Neural cell (in vitro differentiated cells): ENCODE results near the gene MAST4. TPM values are rescaled to one million over a fixed set of nuclear protein-coding genes. Genes with fewer than 3 reads are reported as not detected.

Experiments
- H2AFZ ChIP-seq: fragments of 200-600, 300-800 bp; sonication (generic), shearing (Covaris generic); 2 replicates; pipeline ENCODE4 v1.6.0; 2014; ENCODE audit warnings: low read depth, mild to moderate bottlenecking, antibody characterized with exemption, low read length, moderate library complexity
- H3F3A ChIP-seq: fragments of 200-600 bp; shearing (Covaris generic); 2 replicates; pipeline ENCODE4 v1.6.1; 2016; ENCODE audit warnings: mild to moderate bottlenecking, moderate library complexity, mixed read lengths, antibody characterized with exemption, low read length; ENCODE audit not compliant: insufficient read depth, poor library complexity, severe bottlenecking
- H3K27ac ChIP-seq: fragments of 200-600, 300-800 bp; sonication (generic), shearing (Covaris generic); 2 replicates; pipeline ENCODE4 v1.5.1; 2014; ENCODE audit warnings: mild to moderate bottlenecking, low read length, moderate library complexity
- H3K27me3 ChIP-seq: fragments of 300-800, 200-600 bp; sonication (generic), shearing (Covaris generic); 2 replicates; pipeline ENCODE4 v1.6.0; 2014; ENCODE audit warnings: mild to moderate bottlenecking, low read depth, low read length, moderate library complexity; ENCODE audit not compliant: insufficient read depth
- H3K36me3 ChIP-seq: fragments of 300-800, 200-600 bp; sonication (generic), shearing (Covaris generic); 2 replicates; pipeline ENCODE4 v1.5.1; 2014; ENCODE audit warnings: mild to moderate bottlenecking, antibody characterized with exemption, low read length, moderate library complexity; ENCODE audit not compliant: insufficient read depth
- H3K4me2 ChIP-seq: fragments of 300-800, 200-600 bp; sonication (generic), shearing (Covaris generic); 2 replicates; pipeline ENCODE4 v1.6.0; 2014; ENCODE audit warnings: mild to moderate bottlenecking, low read length
- H3K4me3 ChIP-seq: fragments of 300-800, 200-600 bp; sonication (generic), shearing (Covaris generic); 2 replicates; pipeline ENCODE4 v1.5.1; 2014; ENCODE audit warnings: mild to moderate bottlenecking, low read length, moderate library complexity
- H3K79me2 ChIP-seq: fragments of 200-600 bp; shearing (Covaris generic); replicated peaks from 2 replicates; pipeline ENCODE4 v1.6.0; 2014; ENCODE audit warnings: mild to moderate bottlenecking, low read length, moderate library complexity; ENCODE audit not compliant: insufficient read depth
- H3K9ac ChIP-seq: fragments of 300-800, 200-600 bp; sonication (generic), shearing (Covaris generic); 2 replicates; pipeline ENCODE4 v1.6.1; 2016; ENCODE audit warnings: mild to moderate bottlenecking, low read length, mixed read lengths
- H3K9me2 ChIP-seq: fragments of 200-600 bp; shearing (Covaris generic); 2 replicates; pipeline ENCODE4 v1.6.1; 2016; ENCODE audit warnings: mild to moderate bottlenecking, low read length, mixed read lengths; ENCODE audit not compliant: insufficient read depth
- H3K9me3 ChIP-seq: fragments of 200-600, 300-800 bp; sonication (generic), shearing (Covaris generic); 2 replicates; pipeline ENCODE4 v1.6.1; 2016; ENCODE audit warnings: mild to moderate bottlenecking, mixed run types, low read length, moderate library complexity, mixed read lengths
- H4K20me1 ChIP-seq: fragments of 200-600 bp; shearing (Covaris generic); 2 replicates; pipeline ENCODE4 v1.6.1; 2016; ENCODE audit warnings: mild to moderate bottlenecking, mixed run types; ENCODE audit not compliant: insufficient read depth
- CTCF ChIP-seq: fragments of 450-650 bp; IDR thresholded peaks from 2 replicates; pipeline ENCODE4 v1.5.1; 2014; ENCODE audit warnings: antibody characterized with exemption, mild to moderate bottlenecking, moderate library complexity; ENCODE audit not compliant: poor library complexity, severe bottlenecking
- EP300 ChIP-seq: fragments of 450-650 bp; conservative IDR thresholded peaks from 2 replicates; pipeline ENCODE4 v1.6.1; 2014; ENCODE audit warnings: antibody characterized with exemption, mild to moderate bottlenecking, moderate library complexity; ENCODE audit not compliant: poor library complexity, severe bottlenecking
- EZH2 ChIP-seq: fragments of 200-600, 300-800 bp; shearing (Covaris generic), sonication (generic); IDR thresholded peaks from 2 replicates; pipeline ENCODE4 v1.6.1; 2014; ENCODE audit warnings: antibody characterized with exemption, low read length, borderline replicate concordance, mild to moderate bottlenecking; ENCODE audit not compliant: insufficient read depth, poor library complexity, severe bottlenecking
- MXI1 ChIP-seq: fragments of 450-650 bp; conservative IDR thresholded peaks from 2 replicates; pipeline ENCODE4 v1.6.1; 2014; ENCODE audit warnings: antibody characterized with exemption, mild to moderate bottlenecking; ENCODE audit not compliant: poor library complexity, severe bottlenecking
- POLR2AphosphoS5 ChIP-seq: IDR thresholded peaks from 2 replicates; pipeline ENCODE4 v1.6.1; 2012
- RAD21 ChIP-seq: fragments of 450-650 bp; conservative IDR thresholded peaks from 2 replicates; pipeline ENCODE4 v1.6.1; 2014; ENCODE audit warnings: antibody characterized with exemption, mild to moderate bottlenecking, moderate library complexity
- REST ChIP-seq: IDR thresholded peaks from 2 replicates; pipeline ENCODE4 v1.6.1; 2012; ENCODE audit warnings: borderline replicate concordance
- SMC3 ChIP-seq: fragments of 450-650 bp; conservative IDR thresholded peaks from 2 replicates; pipeline ENCODE4 v1.6.1; 2014; ENCODE audit warnings: antibody characterized with exemption, mild to moderate bottlenecking, moderate library complexity; ENCODE audit not compliant: poor library complexity
- TAF1 ChIP-seq: IDR thresholded peaks from 2 replicates; pipeline ENCODE4 v1.6.1; 2012; ENCODE audit warnings: low read depth
- polyA plus RNA-seq: library from polyadenylated mRNA; depleted of rRNA; stranded (reverse); fragments of >200 nt; gene quantifications from 2 replicates; pipeline ENCODE4 v1.2.3, GENCODE V29; 2014

The MAST4 gene
- polyA plus RNA-seq, 1 donor from 2014 or later, result 2.3 TPM

- no peaks in the 10 kb centered on the region for H3K9me3 ChIP-seq
- TF ChIP-seq TAF1 (no peak), POLR2AphosphoS5 (no peak), EZH2 (no peak), RAD21 (no peak)
Observed at GRCh38 chr5:66994790-66995189, 398.6 kb downstream of the MAST4 start.

GRCh38 chr5:67000794-67001475 is 404.7 kb downstream of the MAST4 start:
- H3K27me3 ChIP-seq, result peaks cover 3% of the 10 kb centered on the region
- no peak overlapping the region for H3K4me2 ChIP-seq
- no peak for TF ChIP-seq EP300
- no peak for TF ChIP-seq REST
- TF ChIP-seq SMC3, result no peak
- TF ChIP-seq MXI1, result no peak
- no peak for TF ChIP-seq EZH2
- TF ChIP-seq RAD21, result no peak
- TF ChIP-seq TAF1, result no peak
- TF ChIP-seq POLR2AphosphoS5, result no peak
- TF ChIP-seq CTCF, result no peak
- H3F3A ChIP-seq, result no peaks in the 10 kb centered on the region
- no peaks in the 10 kb centered on the region for H3K36me3 ChIP-seq
- no peak overlapping the region for H3K9ac ChIP-seq
- no peak overlapping the region for H3K4me3 ChIP-seq
- no peak overlapping the region for H3K27ac ChIP-seq
- H3K9me3 ChIP-seq, result no peaks in the 10 kb centered on the region
- no peaks in the 10 kb centered on the region for H3K79me2 ChIP-seq
- H2AFZ ChIP-seq, result no peak overlapping the region
- no peaks in the 10 kb centered on the region for H3K9me2 ChIP-seq
- no peaks in the 10 kb centered on the region for H4K20me1 ChIP-seq

More at GRCh38 chr5:66994790-66995189, 398.6 kb downstream of the MAST4 start:
- Histone ChIP-seq H3K27ac (no peak overlapping the region), H3K9me2 (no peaks in the 10 kb centered on the region), H3K36me3 (no peaks in the 10 kb centered on the region), H3K9ac (no peak overlapping the region), H3K79me2 (no peaks in the 10 kb centered on the region), H4K20me1 (no peaks in the 10 kb centered on the region), H3K27me3 (no peaks in the 10 kb centered on the region), H3F3A (no peaks in the 10 kb centered on the region), H3K4me3 (no peak overlapping the region), H3K4me2 (no peak overlapping the region), H2AFZ (no peak overlapping the region)
